HepG2 (cell line): Measurements from ENCODE around the gene SRD5A2. TPM values are rescaled to one million over a fixed set of nuclear protein-coding genes. Genes with fewer than 3 reads are reported as not detected.

ENCODE experiments used
- ATAC-seq: fragments of 200-7000 bp; cut with Tn5 transposase; 3 replicates; pipeline ENCODE4 v1.9.1; 2020; ENCODE audit warnings: mild to moderate bottlenecking, moderate library complexity
- Bru-seq: library from RNA; stranded (reverse); fragments of 400-500 nt; gene quantifications from one replicate; lab custom pipeline; 2021; lab: Mats Ljungman, UMichigan
- BruChase-seq, 2 experiments: library from RNA; stranded (reverse); fragments of 400-500 nt; gene quantifications; one replicate each; lab custom pipeline; 2021; lab: Mats Ljungman, UMichigan
- BruUV-seq: library from RNA; stranded (reverse); fragments of 400-500 nt; replicated peaks from 2 replicates; lab custom pipeline; 2021; lab: Mats Ljungman, UMichigan
- CTCF ChIA-PET: fragments of 300-600 bp; formaldehyde crosslinking; extraction: SDS; loops from one replicate; lab custom pipeline; 2021; ENCODE audit warnings: low total read pairs, inconsistent platforms, low intra/inter-chr PET ratio; lab: Yijun Ruan, JAX
- POLR2A ChIA-PET: fragments of 350-600 bp; sonication (Branson Sonifier 250); formaldehyde crosslinking; loops from one replicate; lab custom pipeline; 2020; ENCODE audit warnings: antibody characterized with exemption, inconsistent platforms; lab: Yijun Ruan, JAX
- DNase-seq: peaks from one replicate; pipeline ENCODE4 v3.0.0-alpha.2; 2015; ENCODE audit warnings: low spot score
- FAIRE-seq: peaks from 3 replicates; lab custom pipeline; 2011; peaks lifted over from hg19 to GRCh38; lab: Jason Lieb, UNC
- H2AFZ ChIP-seq: one replicate; pipeline ENCODE4 v1.6.1; 2011; ENCODE audit warnings: low read length, inconsistent platforms
- H3K27ac ChIP-seq: fragments of 300-600 bp; 3 replicates; pipeline ENCODE4 v1.8.0; 2011; ENCODE audit warnings: mixed run types, mild to moderate bottlenecking, mixed read lengths, low read length, inconsistent platforms; ENCODE audit not compliant: insufficient read depth; ENCODE audit errors: extremely low read length
- H3K27me3 ChIP-seq, 2 experiments: fragments of 200-600 bp in 1 of 2; 2 replicates in 1 of 2; 3 replicates in 1 of 2; pipeline versions ENCODE4 v1.6.0 to v1.8.0; 2011; ENCODE audit warnings: low read length in 2 of 2, mild to moderate bottlenecking in 2 of 2, moderate library complexity in 2 of 2, inconsistent platforms in 1 of 2; ENCODE audit not compliant: insufficient read depth in 2 of 2, control insufficient read depth in 1 of 2
- H3K36me3 ChIP-seq, 2 experiments: fragments of 200-600 bp in 1 of 2; replicated peaks in 1 of 2; 2 replicates in 1 of 2; 3 replicates in 1 of 2; pipeline versions ENCODE4 v1.5.1 to v1.8.0; 2011; ENCODE audit warnings: low read length in 2 of 2, inconsistent platforms in 1 of 2; ENCODE audit not compliant: insufficient read depth in 2 of 2, control insufficient read depth in 1 of 2
- H3K4me1 ChIP-seq: 2 replicates; pipeline ENCODE4 v1.5.1; 2012; ENCODE audit warnings: low read length, inconsistent platforms; ENCODE audit not compliant: insufficient read depth
- H3K4me2 ChIP-seq: 2 replicates; pipeline ENCODE4 v1.6.0; 2011; ENCODE audit warnings: low read depth, low read length, inconsistent platforms
- H3K4me3 ChIP-seq, 3 experiments: fragments of 200-600 bp in 1 of 3; sonication (generic), shearing (Covaris generic) in 1 of 3; replicated peaks in 1 of 3; 2 replicates each; pipeline ENCODE4 v1.5.1; 2011 to 2016; ENCODE audit warnings: low read length in 3 of 3, inconsistent platforms in 2 of 3, low read depth in 2 of 3, mild to moderate bottlenecking in 2 of 3, control low read depth in 1 of 3, mixed read lengths in 1 of 3; ENCODE audit not compliant: insufficient read depth in 1 of 3
- H3K79me2 ChIP-seq: one replicate; pipeline ENCODE4 v1.6.1; 2011; ENCODE audit warnings: low read length, inconsistent platforms; ENCODE audit not compliant: insufficient read depth
- H3K9ac ChIP-seq: 2 replicates; pipeline ENCODE4 v1.6.0; 2011; ENCODE audit warnings: mild to moderate bottlenecking, low read depth, low read length, inconsistent platforms; ENCODE audit not compliant: insufficient read depth
- H3K9me3 ChIP-seq: 2 replicates; pipeline ENCODE4 v1.5.1; 2012; ENCODE audit warnings: mild to moderate bottlenecking, low read length
- H4K20me1 ChIP-seq: 2 replicates; pipeline ENCODE4 v1.6.0; 2011; ENCODE audit warnings: inconsistent platforms, mild to moderate bottlenecking, low read length, moderate library complexity; ENCODE audit not compliant: insufficient read depth
- BCL6 ChIP-seq: IDR thresholded peaks from 2 replicates; pipeline ENCODE4 v1.6.1; 2016; ENCODE audit warnings: missing genetic modification reagents, missing compliant biosample characterization
- BHLHE40 ChIP-seq: IDR thresholded peaks from 2 replicates; pipeline ENCODE4 v1.6.1; 2011; ENCODE audit warnings: low read length, improper control_type of control experiment
- EZH2 ChIP-seq: conservative IDR thresholded peaks from 2 replicates; pipeline ENCODE4 v1.6.1; 2012; ENCODE audit warnings: mild to moderate bottlenecking, low read depth, low read length, moderate library complexity
- HNRNPK ChIP-seq: fragments of 200-400 bp; formaldehyde crosslinking; IDR thresholded peaks from 2 replicates; pipeline ENCODE4 v1.6.1; 2018; ENCODE audit warnings: low read length, low read depth, moderate library complexity, mild to moderate bottlenecking; ENCODE audit not compliant: poor library complexity, severe bottlenecking
- LCORL ChIP-seq, 2 experiments: fragments of 450-650 bp in 1 of 2; sonication (generic) in 1 of 2; formaldehyde crosslinking in 1 of 2; IDR thresholded peaks; 2 replicates each; pipeline versions ENCODE4 v1.5.0 to v1.6.1; 2017 to 2020; ENCODE audit warnings: antibody characterized with exemption in 1 of 2, missing genetic modification reagents in 1 of 2
- ZMYM3 ChIP-seq: sonication (generic); formaldehyde crosslinking; IDR thresholded peaks from 2 replicates; pipeline ENCODE4 v1.5.1; 2020; ENCODE audit warnings: mild to moderate bottlenecking, missing genetic modification reagents
- ZNF7 ChIP-seq: IDR thresholded peaks from 2 replicates; pipeline ENCODE4 v1.6.1; 2016; ENCODE audit warnings: missing biosample characterization, missing genetic modification reagents
- WGBS: methylation state at CpG from one replicate; pipeline ENCODE4 v1.1.6; 2017; ENCODE audit warnings: low lambda C conversion rate; 5-methylcytosine and 5-hydroxymethylcytosine counted together
- in situ Hi-C: cut with HindIII; loops from 2 replicates; pipeline ENCODE4 v1.10.0; 2017; ENCODE audit warnings: low pct_unique_long_range_greater_than_20kb; ENCODE audit not compliant: extremely low pct_ligation_motif_present
- intact Hi-C: fragments of 100-400 bp; cut with micrococcal nuclease; formaldehyde crosslinking; loops from one replicate; pipeline ENCODE4 v1.10.0; 2022; ENCODE audit not compliant: unreplicated experiment
- long read RNA-seq, 2 experiments: library from RNA in 1 of 2; library from polyadenylated mRNA in 1 of 2; stranded (forward) in 1 of 2; unstranded in 1 of 2; transcript quantifications; one replicate each; pipeline ENCODE4 v2.0.0, GENCODE V29; 2019 to 2022
- polyA minus RNA-seq, 3 experiments: library from RNA; depleted of rRNA, polyadenylated mRNA; stranded (reverse); fragments of >200 nt; gene quantifications; 2 replicates each; pipeline ENCODE4 v1.2.3, GENCODE V29; 2011; ENCODE audit warnings: low replicate concordance in 1 of 3
- polyA plus RNA-seq, 8 experiments: library from polyadenylated mRNA; depleted of rRNA in 3 of 8; stranded (reverse) in 7 of 8; unstranded in 1 of 8; fragments of >200 nt; fragmentation: Illumina TruSeq in 4 of 8; extraction: Trizol in 4 of 8; gene quantifications; 2 replicates each; pipeline versions ENCODE4 v1.2.1 to v1.2.3, GENCODE V29; 2011 to 2016; ENCODE audit warnings: low read depth in 4 of 8, missing spikeins in 1 of 8, mixed read lengths in 1 of 8; ENCODE audit not compliant: insufficient read depth in 1 of 8
- total RNA-seq, 5 experiments: library from RNA; depleted of rRNA; stranded (reverse); fragments of >200 nt; fragmentation: Illumina TruSeq; extraction: Trizol; gene quantifications; 2 replicates each; pipeline ENCODE4 v1.2.3, GENCODE V29; 2016; ENCODE audit warnings: low read depth in 1 of 5
- TF ChIP-seq, protein P1 (sequence below): sonication (generic); formaldehyde crosslinking; IDR thresholded peaks from 2 replicates; pipeline ENCODE4 v1.4.0; 2020; ENCODE audit warnings: missing genetic modification reagents
- TF ChIP-seq, protein P2 (sequence below): sonication (generic); formaldehyde crosslinking; IDR thresholded peaks from 2 replicates; pipeline ENCODE4 v1.5.1; 2020; ENCODE audit warnings: missing genetic modification reagents, mild to moderate bottlenecking, borderline replicate concordance

Gene SRD5A2, protein sequence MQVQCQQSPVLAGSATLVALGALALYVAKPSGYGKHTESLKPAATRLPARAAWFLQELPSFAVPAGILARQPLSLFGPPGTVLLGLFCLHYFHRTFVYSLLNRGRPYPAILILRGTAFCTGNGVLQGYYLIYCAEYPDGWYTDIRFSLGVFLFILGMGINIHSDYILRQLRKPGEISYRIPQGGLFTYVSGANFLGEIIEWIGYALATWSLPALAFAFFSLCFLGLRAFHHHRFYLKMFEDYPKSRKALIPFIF
- total RNA-seq (2016; rRNA removed; fragmentation: Illumina TruSeq; extraction: Trizol): not detected in 2 replicates
- total RNA-seq (2016; cell fraction: cytosol; rRNA removed; fragmentation: Illumina TruSeq; extraction: Trizol; ENCODE audit: low read depth): not detected in 2 replicates
- not detected in 2 replicates for total RNA-seq (2016; cell fraction: insoluble cytoplasmic fraction; rRNA removed; fragmentation: Illumina TruSeq; extraction: Trizol)
- total RNA-seq (2016; cell fraction: membrane; rRNA removed; fragmentation: Illumina TruSeq; extraction: Trizol): not detected in 2 replicates
- total RNA-seq (2016; cell fraction: nucleus; rRNA removed; fragmentation: Illumina TruSeq; extraction: Trizol): not detected in 2 replicates
- polyA plus RNA-seq (2011; rRNA removed): 0.01 and 0.04 TPM in 2 replicates
- 0.01 TPM in 1 of 2 replicates, not detected in the other for polyA plus RNA-seq (2011; cell fraction: cytosol; rRNA removed)
- polyA plus RNA-seq (2011; cell fraction: nucleus; rRNA removed): 0.06 and 0.07 TPM in 2 replicates
- 0.04 TPM in 1 of 2 replicates, not detected in the other for polyA plus RNA-seq (2012)
- not detected in 2 replicates for polyA plus RNA-seq (2016; cell fraction: cytosol; fragmentation: Illumina TruSeq; extraction: Trizol; ENCODE audit: low read depth)
- polyA plus RNA-seq (2016; cell fraction: insoluble cytoplasmic fraction; fragmentation: Illumina TruSeq; extraction: Trizol; ENCODE audit: low read depth): 0.04 TPM in 1 of 2 replicates, not detected in the other
- 0.03 TPM in 1 of 2 replicates, not detected in the other for polyA plus RNA-seq (2016; cell fraction: membrane; fragmentation: Illumina TruSeq; extraction: Trizol; ENCODE audit: low read depth)
- polyA plus RNA-seq (2016; cell fraction: nucleus; fragmentation: Illumina TruSeq; extraction: Trizol; ENCODE audit: insufficient read depth, low read depth): not detected in 2 replicates
- polyA minus RNA-seq (2011; rRNA and poly(A)+ RNA removed; ENCODE audit: low replicate concordance): 0.02 TPM in 1 of 2 replicates, not detected in the other
- not detected in 2 replicates for polyA minus RNA-seq (2011; cell fraction: cytosol; rRNA and poly(A)+ RNA removed)
- polyA minus RNA-seq (2011; cell fraction: nucleus; rRNA and poly(A)+ RNA removed): 0.13 TPM in 1 of 2 replicates, not detected in the other
- percentile 14 among the genes with signal in this experiment for Bru-seq, nascent RNA
- percentile 20 among the genes with signal in this experiment for BruChase-seq, experiment 1, labeled RNA remaining after a 6-hour chase
- BruChase-seq, experiment 2, labeled RNA remaining after a 2-hour chase: percentile 17 among the genes with signal in this experiment
- long read RNA-seq, experiment 1: 0 reads
- long read RNA-seq, experiment 2: 0 reads

DNA sequence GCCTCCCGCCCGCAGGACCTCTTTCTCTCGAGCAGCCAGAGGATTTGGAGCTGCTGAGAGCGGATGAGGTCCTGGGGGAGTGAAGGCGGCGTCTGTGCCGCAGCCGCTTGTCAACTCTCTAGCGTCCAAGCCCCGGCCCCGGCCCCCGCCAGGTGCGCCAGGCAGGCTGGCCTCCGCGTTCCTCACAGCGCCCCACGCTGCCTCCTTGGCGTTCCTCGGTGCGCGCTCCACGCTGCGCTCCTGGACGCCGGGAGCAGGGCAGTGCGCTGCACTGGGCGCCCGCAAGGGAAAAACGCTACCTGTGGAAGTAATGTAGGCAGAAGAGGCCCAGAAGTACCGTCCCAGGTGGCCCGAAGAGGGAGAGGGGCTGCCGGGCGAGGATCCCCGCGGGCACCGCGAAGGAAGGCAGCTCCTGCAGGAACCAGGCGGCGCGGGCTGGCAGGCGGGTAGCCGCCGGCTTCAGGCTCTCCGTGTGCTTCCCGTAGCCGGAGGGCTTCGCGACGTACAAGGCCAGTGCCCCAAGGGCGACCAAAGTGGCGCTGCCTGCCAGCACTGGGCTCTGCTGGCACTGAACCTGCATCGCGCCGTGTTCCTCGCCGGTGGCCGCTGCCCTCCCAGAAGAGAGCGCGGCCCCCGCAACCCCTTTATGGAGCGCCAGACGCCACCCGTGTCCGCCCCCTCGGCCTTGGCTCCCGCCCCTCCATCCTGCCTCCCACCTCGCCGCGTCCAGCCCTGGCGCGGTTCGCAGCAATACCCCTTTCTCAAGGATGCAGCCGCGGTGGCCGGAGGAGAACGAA lies at the start of gene SRD5A2:
SRD5A2 (minus strand) TSS at position 618 of the 797 bp plus-strand sequence; CDS start at position 580, 38 bp downstream.
- Histone ChIP-seq H3K27ac (no peak within 1 kb of the TSS), H3K36me3 (no peaks in the 10 kb centered on the region), H3K79me2 (no peaks in the 10 kb centered on the region), H3K9me3 (no peaks in the 10 kb centered on the region), H3K27me3 (peaks cover 0 to 21% of the 10 kb centered on the region in 2 experiments; a peak in 2 of 5 replicates), H3K4me1 (peaks cover 7% of the 10 kb centered on the region; the same call in 1 of the 2 replicates), H3K4me2 (no peak within 1 kb of the TSS), H4K20me1 (no peaks in the 10 kb centered on the region), H3K4me3 (no peak within 1 kb of the TSS), H3K9ac (no peak within 1 kb of the TSS), H2AFZ (no peak within 1 kb of the TSS)
- ATAC-seq (peak; percentile 29; the same call in 2 of the 3 replicates), DNase-seq (no peak), FAIRE-seq (no peak)
- 61% methylated on average over 60 of the region's 76 CpGs for WGBS
- ChIA-PET CTCF (no interaction called here), POLR2A (no interaction called here)
- intact Hi-C loops (no loop called here), in situ Hi-C loops (no loop called here)
- no TSS peak for BruUV-seq
- TF ChIP-seq LCORL (IDR thresholded peaks at IDR 0.05) (no peak), LCORL (CRISPR knock-in tag; IDR thresholded peaks at IDR 0.05) (no peak), ZNF7 (CRISPR knock-in tag) (no peak), ZMYM3 (no peak), HNRNPK (no peak), EZH2 (no peak), BCL6 (no peak), BHLHE40 (no peak)
- TF ChIP-seq, protein P1, sequence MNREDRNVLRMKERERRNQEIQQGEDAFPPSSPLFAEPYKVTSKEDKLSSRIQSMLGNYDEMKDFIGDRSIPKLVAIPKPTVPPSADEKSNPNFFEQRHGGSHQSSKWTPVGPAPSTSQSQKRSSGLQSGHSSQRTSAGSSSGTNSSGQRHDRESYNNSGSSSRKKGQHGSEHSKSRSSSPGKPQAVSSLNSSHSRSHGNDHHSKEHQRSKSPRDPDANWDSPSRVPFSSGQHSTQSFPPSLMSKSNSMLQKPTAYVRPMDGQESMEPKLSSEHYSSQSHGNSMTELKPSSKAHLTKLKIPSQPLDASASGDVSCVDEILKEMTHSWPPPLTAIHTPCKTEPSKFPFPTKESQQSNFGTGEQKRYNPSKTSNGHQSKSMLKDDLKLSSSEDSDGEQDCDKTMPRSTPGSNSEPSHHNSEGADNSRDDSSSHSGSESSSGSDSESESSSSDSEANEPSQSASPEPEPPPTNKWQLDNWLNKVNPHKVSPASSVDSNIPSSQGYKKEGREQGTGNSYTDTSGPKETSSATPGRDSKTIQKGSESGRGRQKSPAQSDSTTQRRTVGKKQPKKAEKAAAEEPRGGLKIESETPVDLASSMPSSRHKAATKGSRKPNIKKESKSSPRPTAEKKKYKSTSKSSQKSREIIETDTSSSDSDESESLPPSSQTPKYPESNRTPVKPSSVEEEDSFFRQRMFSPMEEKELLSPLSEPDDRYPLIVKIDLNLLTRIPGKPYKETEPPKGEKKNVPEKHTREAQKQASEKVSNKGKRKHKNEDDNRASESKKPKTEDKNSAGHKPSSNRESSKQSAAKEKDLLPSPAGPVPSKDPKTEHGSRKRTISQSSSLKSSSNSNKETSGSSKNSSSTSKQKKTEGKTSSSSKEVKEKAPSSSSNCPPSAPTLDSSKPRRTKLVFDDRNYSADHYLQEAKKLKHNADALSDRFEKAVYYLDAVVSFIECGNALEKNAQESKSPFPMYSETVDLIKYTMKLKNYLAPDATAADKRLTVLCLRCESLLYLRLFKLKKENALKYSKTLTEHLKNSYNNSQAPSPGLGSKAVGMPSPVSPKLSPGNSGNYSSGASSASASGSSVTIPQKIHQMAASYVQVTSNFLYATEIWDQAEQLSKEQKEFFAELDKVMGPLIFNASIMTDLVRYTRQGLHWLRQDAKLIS: no peak
- TF ChIP-seq, protein P2, sequence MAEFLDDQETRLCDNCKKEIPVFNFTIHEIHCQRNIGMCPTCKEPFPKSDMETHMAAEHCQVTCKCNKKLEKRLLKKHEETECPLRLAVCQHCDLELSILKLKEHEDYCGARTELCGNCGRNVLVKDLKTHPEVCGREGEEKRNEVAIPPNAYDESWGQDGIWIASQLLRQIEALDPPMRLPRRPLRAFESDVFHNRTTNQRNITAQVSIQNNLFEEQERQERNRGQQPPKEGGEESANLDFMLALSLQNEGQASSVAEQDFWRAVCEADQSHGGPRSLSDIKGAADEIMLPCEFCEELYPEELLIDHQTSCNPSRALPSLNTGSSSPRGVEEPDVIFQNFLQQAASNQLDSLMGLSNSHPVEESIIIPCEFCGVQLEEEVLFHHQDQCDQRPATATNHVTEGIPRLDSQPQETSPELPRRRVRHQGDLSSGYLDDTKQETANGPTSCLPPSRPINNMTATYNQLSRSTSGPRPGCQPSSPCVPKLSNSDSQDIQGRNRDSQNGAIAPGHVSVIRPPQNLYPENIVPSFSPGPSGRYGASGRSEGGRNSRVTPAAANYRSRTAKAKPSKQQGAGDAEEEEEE: no peak
